ENCODE results near the gene TAF12.
A peak's percentile ranks its signal among the peaks of the same experiment; 100 is the strongest.

DNA sequence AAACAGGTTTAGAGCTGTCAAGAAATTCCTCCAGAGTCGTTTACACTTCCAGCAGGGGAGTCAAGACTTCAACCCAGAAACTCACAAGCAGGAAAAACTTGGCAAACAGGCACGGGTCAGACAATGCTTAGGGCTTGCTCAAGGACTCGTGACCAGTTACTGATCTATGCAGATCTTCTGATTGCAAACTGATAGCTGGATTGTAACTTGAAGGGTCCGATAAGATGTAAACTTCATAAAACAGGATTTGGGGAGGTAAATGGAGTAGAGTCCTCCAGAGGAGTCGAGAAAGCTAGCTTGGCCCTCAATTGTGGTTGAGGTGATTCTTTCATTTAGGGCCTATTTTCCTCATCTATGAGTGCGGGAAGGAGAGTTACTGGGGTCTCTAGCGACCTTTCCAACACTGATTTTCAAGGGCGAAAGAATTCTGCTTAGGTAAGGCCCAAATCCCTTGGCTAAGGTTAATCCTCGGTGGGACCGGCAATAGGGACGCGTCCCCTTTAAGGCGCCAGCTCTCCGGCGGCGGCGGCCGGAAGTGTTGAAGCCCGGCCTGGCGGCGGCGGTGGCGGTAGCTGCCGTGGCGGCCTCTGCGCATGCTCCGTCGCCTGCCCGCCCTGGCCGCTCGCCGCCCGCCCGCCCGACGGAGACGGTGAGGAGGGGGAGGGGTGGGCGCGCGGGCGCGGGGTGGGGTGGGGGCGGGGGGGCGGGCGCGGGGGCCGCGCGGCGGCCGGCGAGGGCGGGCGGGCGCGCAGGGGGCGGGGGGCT lies 25.5 kb upstream of the TAF12 start, which contains the start of gene GMEB1:
- TF ChIP-seq, protein P1, sequence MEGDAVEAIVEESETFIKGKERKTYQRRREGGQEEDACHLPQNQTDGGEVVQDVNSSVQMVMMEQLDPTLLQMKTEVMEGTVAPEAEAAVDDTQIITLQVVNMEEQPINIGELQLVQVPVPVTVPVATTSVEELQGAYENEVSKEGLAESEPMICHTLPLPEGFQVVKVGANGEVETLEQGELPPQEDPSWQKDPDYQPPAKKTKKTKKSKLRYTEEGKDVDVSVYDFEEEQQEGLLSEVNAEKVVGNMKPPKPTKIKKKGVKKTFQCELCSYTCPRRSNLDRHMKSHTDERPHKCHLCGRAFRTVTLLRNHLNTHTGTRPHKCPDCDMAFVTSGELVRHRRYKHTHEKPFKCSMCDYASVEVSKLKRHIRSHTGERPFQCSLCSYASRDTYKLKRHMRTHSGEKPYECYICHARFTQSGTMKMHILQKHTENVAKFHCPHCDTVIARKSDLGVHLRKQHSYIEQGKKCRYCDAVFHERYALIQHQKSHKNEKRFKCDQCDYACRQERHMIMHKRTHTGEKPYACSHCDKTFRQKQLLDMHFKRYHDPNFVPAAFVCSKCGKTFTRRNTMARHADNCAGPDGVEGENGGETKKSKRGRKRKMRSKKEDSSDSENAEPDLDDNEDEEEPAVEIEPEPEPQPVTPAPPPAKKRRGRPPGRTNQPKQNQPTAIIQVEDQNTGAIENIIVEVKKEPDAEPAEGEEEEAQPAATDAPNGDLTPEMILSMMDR (IDR thresholded peaks at IDR 0.05): peak in 1 of 6 experiments; percentile 28
- peak in 1 of 2 donors; percentile 7 for TF ChIP-seq POLR2A (IDR thresholded peaks at IDR 0.05)
